Fibroblast of skin of left biceps (primary cell): Measurements from ENCODE around the gene MTHFD1L.

ENCODE experiments used
- DNase-seq, 2 experiments: peaks; one replicate each; pipeline ENCODE4 v3.0.0-alpha.2; 2013; ENCODE audit warnings: low read depth in 2 of 2

MTHFD1L gene

DNA sequence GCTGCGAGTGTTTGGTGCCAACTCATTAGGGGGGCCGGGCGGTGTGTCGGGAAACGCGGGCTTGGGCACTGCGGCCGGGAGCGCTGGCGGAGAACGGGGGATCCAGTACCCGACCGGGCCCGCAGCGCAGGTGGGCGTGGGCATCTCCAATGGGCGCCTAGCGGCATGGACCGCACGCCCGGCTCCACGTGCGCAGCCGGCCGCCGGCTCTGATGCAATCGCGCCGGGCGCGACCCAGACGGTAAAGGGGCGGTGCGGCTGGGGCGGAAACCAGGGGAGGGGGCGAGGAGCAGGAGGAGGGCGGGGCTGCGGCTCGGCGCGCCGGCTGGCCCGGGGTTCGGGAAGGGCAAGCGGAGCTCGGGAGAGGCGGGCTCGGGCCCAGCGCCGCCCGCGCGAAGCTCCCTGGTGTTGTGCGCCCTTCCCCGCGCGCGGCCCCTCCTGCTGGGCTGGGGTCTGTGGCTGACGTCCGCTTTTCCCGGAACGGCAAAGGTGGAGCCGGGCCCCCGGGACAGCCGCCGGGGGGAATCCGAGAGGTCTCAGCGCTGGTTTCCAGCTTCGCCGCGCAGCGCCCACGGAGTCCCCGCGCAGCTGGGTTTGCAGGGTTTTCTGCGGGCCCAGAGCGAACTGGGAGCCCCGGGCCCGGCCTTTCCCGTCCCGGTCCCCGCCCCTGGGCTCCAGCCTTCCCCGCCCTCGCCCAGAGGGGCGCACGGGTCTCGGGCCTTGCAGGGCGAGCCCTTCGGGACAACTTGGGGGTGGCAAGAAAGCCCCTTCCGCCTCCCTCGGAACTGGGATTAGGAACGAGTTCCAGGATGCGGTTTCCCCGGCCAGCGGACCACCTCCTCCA is 867 bp downstream of the MTHFD1L start:
- peak; percentile 85 to 87 for DNase-seq

GRCh38 chr6:150866991-150867501 is 1.5 kb downstream of the MTHFD1L start:
- no peak for DNase-seq

DNA sequence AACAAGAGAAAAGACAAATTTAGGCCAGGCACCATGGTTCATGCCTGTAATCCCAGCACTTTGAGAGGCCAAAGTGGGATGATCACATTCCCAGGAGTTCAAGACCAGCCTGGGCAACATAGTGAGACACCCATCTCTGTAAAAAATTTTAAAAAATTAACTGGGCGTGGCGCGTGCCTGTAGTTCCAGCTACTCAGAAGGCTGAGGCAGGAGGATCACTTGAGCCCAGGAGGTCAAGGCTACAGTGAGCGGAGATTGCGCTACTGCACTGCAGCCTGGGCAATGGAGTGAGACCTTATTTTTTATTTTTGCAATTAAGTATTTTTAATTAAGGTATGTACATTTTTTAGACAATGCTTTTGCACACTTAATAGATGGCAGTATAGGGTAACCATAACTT is 3.3 kb downstream of the MTHFD1L start:
- DNase-seq, result no peak

GRCh38 chr6:150874179-150874578 is 8.7 kb downstream of the MTHFD1L start:
- DNase-seq, result no peak

- no peak for DNase-seq
Measured at GRCh38 chr6:150875841-150876240, 10.3 kb downstream of the MTHFD1L start.

DNA sequence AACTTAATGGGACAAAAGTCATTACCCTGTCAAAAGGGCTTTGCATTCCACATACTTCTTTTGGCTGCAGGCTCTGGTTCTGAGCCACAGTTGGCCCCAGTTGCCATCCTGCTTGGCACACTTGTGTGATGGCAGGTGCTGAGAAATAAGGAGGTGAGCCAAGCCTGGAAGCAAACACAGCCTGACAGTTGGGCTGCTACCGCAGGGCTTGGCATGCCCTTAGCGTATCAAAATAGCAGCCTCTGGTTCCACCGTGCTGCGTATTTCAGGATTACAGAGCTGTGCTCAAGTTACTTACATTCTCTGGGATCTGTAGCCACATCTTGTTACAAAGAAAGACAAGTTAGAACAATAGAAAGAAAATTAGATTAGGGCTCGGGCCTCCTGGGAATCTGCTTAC is 11.1 kb downstream of the MTHFD1L start:
- DNase-seq, result no peak

- no peak for DNase-seq
Measured at GRCh38 chr6:150877928-150878327, 12.4 kb downstream of the MTHFD1L start.

GRCh38 chr6:150878347-150879213 is 13.1 kb downstream of the MTHFD1L start:
- no peak for DNase-seq

DNA sequence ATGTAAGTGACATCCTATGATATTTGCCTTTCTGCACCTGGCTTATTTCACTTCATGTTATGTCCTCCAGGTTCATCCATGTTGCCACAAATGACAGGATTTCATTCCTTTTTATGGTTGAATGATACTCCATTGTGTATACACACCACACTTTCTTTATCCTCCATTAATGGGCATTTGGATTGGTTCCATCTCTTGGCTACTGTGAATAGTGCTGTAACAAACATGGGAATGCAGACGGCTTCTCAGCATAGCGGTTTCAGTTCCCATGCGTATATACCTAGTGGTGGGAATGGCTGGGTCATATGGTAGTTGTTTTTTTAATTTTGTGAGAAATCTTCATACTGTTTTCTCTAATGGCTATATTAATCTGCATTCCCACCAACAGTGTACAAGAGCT is 14.8 kb downstream of the MTHFD1L start:
- DNase-seq, result no peak

DNA sequence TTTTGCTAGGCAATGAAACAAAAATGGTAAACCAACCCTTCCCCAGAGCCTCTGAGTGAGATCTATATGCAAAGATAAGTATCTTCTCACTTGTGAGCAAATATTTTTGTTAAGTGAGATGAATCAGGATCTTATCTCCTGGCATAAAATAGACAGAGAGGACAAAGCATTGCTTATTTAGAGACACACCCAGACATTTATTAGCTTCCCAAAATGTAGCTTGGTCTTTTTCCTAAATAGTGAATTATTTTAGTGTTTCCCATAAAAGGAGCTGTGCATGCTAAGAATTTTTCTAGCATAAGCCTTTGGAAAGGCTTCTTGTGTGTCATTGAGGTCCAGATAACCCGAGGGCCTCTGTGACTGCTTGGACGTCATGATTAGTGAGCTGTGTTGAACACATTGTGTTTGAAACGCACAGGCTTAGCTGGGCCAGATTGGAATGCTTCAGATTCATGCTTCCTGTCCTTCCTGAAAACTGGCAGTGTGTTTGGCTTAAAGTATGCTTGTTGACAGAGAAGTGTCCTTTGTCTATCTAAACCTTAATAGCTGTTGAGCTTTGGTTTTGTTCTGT is 16.5 kb downstream of the MTHFD1L start:
- peak; percentile 64 to 74 for DNase-seq

- no peak for DNase-seq
Measured at GRCh38 chr6:150883521-150883920, 18.0 kb downstream of the MTHFD1L start.

- no peak for DNase-seq
Measured at GRCh38 chr6:150886155-150886554, 20.7 kb downstream of the MTHFD1L start.

- DNase-seq, result no peak
Measured at GRCh38 chr6:150887978-150888563, 22.6 kb downstream of the MTHFD1L start.

DNA sequence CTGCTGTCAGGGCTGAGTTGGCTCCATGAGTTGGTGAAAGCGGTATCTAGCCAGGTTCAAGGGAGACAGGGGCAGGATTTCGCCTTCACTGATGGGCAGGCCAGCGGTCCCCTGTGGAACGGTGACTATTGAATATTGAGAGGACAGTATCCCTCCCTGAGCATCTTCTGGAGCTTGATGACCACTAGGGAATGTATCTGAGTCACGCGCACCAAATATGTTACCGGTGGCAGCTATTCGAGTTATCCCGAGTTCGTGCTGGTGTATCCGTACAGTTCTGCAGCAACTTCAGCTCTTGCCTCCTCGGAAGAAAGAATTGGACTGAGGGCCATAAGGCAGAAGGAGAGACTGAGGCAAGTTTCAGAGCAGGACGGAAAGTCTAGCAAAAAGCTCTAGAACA is 24.8 kb downstream of the MTHFD1L start:
- DNase-seq, result no peak

- DNase-seq, result peak in 1 of 2 experiments; percentile 42
Measured at GRCh38 chr6:150891888-150892485, 26.5 kb downstream of the MTHFD1L start.

DNA sequence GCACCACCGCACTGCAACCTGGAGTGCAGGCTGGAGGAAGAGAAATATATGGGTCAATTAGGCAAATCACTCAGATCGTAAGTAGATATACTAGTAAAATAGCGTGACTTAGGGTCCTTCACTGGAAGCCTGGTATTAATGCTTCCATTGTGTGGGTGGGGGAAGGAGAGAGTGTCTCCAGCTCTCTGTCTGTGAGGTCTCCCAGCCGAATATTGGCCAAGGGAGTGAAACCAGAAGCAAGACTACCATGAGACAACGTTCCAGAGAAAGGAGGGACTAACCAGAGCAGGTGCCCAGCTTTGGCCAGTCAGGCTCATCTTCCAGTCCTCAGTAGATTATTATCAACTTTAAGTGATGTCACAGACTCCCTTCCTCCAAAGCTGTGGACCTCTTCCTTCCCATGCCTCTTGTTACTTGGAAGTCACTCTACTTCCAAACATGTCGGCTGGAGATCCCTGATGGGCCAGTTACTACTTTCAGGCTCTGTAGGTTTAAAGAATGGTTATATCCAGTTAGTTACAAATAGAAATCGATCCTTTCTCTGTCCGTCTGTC is 28.8 kb downstream of the MTHFD1L start:
- DNase-seq, result no peak

DNA sequence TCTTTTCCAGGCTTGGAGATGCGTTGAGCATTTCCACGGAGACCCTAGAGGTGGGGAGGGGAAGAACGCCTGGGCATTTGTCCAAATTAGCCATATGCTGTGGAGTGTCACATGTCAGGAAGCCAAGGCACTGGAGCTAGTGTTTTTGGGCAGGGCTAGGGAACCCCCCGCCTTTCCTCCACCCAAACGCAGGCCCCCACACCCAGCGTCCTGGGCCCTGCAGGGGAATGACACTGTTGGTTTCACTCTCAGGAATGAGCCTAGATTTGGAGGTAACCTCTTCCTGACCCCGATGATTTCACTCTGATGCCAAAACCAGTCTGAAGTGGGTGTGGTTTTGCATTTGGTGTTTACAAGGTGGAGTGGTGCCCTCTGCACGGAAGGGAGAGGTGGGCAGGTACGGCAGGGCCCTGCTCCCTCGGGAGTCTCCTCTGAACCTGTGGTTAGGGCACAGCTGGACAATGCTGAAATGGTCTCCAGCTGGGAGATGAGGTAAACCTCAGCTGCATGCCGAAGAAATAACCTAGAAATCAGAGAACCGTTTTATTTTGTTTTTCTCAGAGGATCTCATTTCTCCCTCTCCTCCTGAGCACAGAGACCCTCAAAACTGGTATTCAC is 29.5 kb downstream of the MTHFD1L start:
- peak in 1 of 2 experiments; percentile 47 for DNase-seq

GRCh38 chr6:150895928-150896632 is 30.6 kb downstream of the MTHFD1L start:
- DNase-seq, result no peak

DNA sequence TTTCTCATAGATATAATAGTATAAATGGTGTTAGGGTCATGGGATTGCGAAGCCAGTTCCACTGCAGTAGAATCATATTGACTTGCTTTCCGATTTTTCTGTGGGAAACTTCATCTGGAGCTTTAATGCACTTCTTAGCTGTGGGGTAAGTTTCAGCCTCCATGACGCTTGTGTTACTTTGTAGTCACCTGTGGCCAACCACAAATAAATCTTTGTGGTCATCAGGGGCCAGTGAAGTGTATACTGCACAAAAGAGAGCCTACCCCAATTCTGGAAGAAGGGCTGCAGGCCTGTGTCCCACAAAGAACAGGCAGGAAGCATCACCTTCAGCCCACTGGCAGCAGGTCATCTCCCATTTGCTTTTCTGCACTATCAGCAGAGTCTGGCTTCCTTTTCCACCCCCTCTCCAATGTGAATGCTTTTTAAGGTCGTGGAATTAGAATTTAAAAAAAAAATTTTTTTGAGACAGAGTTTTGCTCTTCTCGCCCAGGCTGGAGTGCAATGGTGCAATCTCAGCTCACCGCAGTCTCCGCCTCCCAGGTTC is 32.0 kb downstream of the MTHFD1L start:
- no peak for DNase-seq
